Stimulated activated CD8-positive, alpha-beta memory T cell treated with anti-CD3 and anti-CD28 coated beads, Interleukin-2, amount 100 ng/mL, for 1 hour (primary cell): Measurements from ENCODE around the gene GAREM2.

Experiments used
- DNase-seq, 2 donors: peaks; one replicate each; pipeline ENCODE4 v3.0.0-alpha.2; 2020; ENCODE audit warnings: low read depth in 2 of 2

The GAREM2 gene

GRCh38 chr2:26169681-26170414, 3.0 kb upstream of the GAREM2 start:
- DNase-seq: no peak

DNA sequence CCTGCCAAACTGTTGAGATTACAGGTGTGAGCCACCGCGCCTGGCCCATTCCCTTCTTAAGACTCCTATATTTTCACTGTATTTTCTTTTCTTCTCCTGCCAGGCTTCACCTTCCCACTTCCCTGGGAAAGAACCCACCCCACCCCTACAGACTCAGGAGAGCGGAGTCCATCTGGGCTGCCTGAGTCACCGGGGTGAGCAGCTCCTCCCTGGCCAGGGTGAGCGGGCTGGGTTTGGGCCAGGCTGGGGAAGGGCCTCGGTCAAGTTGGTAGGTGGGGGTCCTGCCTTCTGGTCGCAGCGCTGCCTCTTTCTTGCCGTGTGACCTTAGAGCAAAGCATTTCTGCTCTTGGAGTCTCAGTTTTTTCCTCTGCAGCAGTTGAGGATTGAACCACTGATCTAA, 2.1 kb upstream of the GAREM2 start:
- DNase-seq: no peak

- no peak for DNase-seq
Measured at GRCh38 chr2:26172189-26172870, 558 bp upstream of the GAREM2 start.

DNA sequence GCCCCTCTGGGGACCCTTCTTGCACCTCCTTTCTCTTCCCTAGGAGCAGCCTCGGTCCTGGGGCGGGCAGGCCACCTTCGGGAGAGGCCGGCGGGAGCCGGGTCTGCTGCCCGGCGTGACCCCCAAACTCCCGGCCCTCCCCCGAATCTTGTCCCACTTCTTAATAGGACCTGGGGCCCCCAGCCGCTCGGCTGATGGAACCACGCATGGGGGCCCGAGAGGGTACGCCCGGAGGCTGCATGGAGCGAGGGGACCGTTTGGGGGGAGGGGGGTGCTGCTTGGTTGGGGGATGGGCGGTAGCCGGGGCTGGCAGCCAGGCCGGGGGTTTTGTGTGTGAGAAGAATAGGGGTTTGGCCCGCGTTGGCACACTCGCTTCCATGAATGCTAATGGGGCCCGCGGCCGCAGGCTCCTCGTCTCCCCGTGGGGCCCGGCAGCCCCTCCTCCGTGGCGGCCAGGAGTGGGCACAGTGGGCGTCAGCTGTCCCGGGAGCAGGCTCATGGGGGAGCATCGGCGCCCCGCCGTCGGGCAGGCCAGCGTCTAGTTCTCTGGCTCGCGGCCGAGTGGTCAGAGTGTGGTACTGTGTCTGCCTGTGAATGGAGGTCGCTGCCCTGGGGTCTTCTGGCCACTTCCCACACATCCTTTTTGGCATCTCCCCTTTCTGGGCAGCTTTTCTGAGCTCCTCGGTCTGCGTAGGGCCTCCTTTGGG, 1.0 kb downstream of the GAREM2 start:
- no peak for DNase-seq

DNA sequence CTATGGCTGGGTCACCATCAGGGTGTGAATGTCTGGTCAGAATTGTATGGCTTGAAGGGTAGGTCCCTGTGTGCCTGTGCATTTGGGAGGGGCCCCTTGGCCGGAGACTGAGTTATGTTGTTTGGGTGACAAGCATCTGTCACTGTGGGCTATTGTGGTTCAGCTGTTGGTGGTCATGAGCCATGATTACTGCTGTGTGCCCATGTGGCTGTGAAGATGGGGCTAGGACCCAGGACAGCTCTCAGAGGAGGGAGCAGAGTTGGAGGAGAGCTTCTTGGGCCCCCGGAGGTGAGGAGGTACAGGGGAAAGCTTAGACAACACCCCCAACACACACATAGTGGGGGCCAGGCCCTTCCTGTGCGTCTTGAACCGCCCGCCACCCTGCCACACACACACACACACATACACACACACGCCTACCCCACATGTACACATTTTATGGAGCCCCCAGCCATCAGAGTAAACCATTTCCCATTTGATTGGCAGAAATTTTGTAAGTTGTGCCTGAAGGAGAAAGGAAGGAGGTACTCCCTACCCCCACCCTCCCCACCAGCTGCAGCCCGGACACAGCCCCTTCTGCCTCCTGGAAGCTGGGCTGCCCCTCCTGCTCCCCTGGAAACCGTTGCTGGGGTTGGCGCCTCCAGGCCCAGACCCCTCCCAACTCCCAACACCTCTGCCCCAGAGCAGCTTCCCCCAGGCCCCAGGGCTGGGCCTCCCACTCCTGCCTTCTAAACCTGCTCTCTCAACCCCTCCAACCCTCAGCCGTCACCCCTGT, 2.0 kb downstream of the GAREM2 start:
- no peak for DNase-seq

GRCh38 chr2:26175466-26176278, 2.8 kb downstream of the GAREM2 start:
- no peak for DNase-seq

DNA sequence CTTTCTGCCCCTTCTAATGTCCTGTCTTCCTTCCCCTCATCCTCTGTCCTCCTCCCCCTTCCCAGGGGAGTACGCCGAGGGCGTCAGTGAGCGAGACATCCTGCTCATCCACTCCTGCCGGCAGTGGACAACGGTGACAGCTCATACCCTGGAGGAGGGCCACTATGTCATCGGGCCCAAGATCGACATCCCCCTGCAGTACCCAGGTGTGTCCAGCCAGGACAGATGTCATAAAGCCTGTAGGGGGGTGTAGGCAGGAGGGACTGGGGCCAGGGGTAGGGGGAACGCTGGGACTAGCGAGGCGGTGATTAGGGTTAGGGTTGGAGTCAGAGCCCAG, 3.4 kb downstream of the GAREM2 start:
- no peak for DNase-seq

- DNase-seq: no peak
Measured at GRCh38 chr2:26177122-26177521, 4.2 kb downstream of the GAREM2 start.

DNA sequence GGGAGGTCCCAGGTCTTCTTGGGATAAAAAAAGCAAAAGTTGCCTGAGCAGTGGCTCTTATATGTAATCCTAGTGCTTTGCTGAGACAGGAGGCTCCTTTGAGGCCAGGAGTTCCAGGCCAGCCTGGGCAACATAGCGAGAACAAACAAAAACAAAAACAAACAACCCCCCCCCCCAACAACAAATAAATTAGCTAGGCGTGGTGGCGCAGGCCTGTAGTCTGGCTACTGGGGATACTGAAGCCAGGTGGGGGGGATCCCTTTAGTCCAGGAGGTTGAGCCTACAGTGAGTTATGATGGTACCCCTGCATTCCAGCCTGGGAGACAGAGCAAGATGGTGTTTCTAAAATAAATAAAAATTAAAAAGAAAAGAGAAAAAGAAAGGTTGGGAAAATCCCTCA, 5.4 kb downstream of the GAREM2 start:
- DNase-seq: no peak

DNA sequence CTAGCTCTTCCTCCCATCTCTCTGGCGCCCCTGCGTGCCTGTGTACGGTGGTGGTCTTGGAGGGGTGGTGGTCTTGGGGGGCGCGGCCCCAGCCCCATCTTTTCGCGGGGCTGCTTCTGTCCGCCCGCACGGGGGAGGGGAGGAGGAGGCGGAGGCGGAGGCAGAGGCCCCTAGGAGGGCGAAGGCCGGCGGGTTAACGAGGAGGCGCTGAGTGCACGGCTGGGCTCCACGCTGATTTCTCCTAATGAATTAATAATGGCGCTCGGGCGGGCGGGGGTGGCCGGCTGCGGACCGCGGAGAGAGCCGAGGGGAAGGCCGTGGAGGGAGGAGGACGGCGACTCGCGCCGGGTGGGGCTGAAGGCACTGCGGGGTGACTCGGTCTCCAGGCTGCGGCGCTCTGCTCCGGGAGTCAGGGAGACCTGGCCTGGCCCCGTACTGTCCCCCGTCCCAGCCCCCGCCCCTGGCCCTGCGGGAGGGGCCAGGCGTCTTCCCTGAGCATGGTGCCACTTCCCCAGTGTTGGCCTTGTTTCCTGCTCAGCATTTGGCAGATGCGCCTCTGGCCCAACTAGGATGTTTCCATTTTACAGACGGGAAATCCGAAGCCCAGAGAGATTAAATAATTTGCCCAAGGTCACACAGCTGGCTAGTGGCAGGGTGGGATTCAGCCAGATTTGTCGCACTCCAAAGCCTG, 6.0 kb downstream of the GAREM2 start:
- no peak for DNase-seq

- DNase-seq: no peak
Measured at GRCh38 chr2:26179446-26179913, 6.6 kb downstream of the GAREM2 start.

DNA sequence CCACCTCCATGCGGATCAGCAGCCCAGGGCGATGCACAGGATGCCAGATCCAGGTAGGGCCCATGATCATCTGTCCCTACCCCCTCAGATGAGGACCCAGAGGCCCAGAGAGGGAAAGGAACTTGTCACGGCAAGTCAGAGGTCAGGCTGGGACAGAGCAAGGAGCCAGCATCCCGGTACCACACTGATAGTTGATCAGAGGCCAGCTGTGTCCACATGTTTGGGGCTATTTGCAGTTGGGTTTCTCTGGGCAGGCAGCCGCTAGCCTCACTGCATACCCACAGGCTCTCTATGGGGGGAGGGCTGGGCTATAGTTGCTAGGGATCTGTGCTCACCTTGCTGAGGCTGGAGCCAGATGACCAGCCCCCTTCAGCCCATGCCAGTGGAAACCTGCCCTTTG, 9.6 kb downstream of the GAREM2 start:
- no peak for DNase-seq

DNA sequence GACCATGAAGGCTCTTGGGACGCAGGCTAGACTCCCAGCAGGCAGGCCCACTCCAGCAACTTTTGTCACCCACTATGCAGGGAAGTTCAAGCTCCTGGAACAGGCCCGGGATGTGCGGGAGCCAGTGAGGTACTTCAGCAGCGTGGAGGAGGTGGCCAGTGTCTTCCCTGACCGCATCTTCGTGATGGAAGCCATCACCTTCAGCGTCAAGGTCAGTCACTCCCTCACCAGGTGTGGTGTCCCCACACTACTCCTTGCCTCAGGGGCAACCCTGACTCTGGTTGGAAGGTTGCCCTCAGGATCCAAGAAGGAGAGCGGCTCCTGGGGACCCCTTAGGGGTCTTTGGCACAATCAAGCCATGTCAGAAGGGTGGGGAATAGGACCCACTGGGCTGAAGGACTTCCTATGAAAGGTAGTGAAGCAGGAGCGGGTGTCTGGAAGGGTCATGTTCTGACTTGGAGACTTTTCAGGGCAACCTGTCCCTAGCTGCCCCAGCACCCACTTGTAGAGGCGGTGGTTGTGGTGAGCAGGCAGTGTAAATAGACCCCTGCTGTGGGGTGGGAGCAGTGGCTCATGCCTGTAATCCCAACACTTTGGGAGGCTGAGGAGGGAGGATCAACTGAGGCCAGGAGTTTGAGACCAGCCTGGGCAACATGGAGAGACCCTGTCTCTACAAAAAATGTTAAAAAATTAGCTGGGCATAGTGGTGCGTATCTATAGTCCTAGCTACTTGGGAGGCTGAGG, 10.2 kb downstream of the GAREM2 start:
- no peak for DNase-seq

DNA sequence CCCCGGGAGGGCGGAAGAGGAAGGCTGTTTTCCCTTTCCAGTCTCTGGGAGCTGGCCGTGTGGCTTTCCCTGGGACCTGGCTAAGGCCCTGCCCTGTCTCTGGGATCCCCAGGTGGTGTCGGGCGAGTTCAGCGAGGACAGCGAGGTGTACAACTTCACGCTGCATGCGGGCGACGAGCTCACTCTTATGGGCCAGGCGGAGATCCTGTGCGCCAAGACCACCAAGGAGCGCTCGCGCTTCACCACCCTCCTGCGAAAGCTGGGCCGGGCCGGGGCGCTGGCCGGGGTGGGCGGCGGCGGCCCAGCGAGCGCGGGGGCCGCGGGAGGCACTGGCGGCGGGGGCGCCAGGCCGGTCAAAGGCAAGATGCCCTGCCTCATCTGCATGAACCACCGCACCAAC, 11.2 kb downstream of the GAREM2 start:
- no peak for DNase-seq

DNA sequence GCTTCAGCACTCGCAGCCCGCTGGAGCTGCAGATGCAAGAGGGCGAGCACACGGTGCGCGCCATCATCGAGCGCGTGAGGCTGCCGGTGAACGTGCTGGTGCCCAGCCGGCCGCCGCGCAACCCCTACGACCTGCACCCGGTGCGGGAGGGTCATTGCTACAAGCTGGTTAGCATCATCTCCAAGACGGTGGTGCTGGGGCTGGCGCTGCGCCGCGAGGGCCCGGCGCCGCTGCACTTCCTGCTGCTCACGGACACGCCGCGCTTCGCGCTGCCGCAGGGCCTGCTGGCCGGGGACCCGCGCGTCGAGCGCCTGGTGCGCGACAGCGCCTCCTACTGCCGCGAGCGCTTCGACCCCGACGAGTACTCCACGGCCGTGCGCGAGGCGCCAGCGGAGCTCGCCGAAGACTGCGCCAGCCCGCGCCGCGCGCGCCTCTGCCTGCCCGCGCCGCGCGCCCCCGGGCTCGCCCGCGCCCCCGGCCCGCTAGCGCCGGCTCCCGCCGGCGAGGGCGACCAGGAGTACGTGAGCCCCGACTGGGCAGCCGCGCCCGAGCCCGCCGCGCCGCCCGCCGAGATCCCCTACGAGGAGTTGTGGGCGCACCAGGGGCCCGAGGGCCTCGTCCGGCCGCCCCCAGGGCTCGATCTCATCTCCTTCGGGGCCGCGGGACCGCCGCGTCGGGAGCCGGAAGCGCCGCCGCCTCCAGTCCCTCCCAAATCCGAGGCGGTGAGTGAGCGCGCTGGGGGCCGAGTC, 11.8 kb downstream of the GAREM2 start:
- DNase-seq: peak; percentile 74

DNA sequence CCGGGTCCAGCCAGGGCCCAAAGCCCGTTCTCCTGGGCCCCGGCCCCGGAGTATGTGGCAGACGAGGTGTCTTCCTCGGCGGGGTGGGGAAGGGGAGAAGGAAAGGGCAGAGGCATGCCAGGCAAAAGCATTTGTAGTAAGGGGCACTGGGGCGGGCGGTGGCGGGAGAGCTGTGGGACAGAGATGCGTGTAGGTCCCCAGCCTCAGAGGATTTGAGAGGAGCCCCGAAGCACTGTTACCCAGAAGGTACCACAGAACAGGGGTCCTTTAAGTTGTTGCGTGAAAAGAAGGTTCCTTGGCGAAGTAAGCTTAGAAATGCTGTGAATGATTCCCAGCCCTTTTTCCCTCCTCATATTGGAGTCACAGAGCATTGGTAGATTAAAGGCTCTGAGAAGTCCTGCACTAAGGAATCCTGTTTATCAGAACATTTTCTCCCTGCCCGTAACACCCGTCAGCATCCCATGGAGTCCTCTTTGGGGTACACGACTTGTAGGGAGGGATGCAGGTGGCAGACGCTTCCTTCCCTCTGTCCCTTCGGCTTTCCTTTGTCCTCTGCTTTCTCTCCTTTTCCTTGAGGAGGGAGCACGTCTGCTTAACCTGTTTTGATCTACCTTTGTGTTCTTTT, 12.5 kb downstream of the GAREM2 start:
- no peak for DNase-seq

- DNase-seq: no peak
Measured at GRCh38 chr2:26185954-26186770, 13.3 kb downstream of the GAREM2 start.

- no peak for DNase-seq
Measured at GRCh38 chr2:26187114-26187513, 14.2 kb downstream of the GAREM2 start.
